ENCODE measurements around the gene MAPK8IP2.

GRCh38 chr22:50586416-50586815 is 14.2 kb upstream of the MAPK8IP2 start:
- TF ChIP-seq ZNF512 (CRISPR knock-in tag; IDR thresholded peaks at IDR 0.05) (no peak), TFE3 (CRISPR knock-in tag; IDR thresholded peaks at IDR 0.05) (no peak), FOXK1 (CRISPR knock-in tag; IDR thresholded peaks at IDR 0.05; ENCODE audit: borderline replicate concordance, low read depth) (no peak), ZNF263 (CRISPR knock-in tag; IDR thresholded peaks at IDR 0.05) (no peak), REST (IDR thresholded peaks at IDR 0.05; ENCODE audit: borderline replicate concordance in 1 of 2, low read depth in 1 of 2, low read length in 2 of 2) (no peak)
- TF ChIP-seq, protein P1, sequence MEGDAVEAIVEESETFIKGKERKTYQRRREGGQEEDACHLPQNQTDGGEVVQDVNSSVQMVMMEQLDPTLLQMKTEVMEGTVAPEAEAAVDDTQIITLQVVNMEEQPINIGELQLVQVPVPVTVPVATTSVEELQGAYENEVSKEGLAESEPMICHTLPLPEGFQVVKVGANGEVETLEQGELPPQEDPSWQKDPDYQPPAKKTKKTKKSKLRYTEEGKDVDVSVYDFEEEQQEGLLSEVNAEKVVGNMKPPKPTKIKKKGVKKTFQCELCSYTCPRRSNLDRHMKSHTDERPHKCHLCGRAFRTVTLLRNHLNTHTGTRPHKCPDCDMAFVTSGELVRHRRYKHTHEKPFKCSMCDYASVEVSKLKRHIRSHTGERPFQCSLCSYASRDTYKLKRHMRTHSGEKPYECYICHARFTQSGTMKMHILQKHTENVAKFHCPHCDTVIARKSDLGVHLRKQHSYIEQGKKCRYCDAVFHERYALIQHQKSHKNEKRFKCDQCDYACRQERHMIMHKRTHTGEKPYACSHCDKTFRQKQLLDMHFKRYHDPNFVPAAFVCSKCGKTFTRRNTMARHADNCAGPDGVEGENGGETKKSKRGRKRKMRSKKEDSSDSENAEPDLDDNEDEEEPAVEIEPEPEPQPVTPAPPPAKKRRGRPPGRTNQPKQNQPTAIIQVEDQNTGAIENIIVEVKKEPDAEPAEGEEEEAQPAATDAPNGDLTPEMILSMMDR (CRISPR knock-in tag; IDR thresholded peaks at IDR 0.05) = no peak
